Measurements from ENCODE around the gene BAX.

The BAX gene

GRCh38 chr19:48928164-48929025 lies 26.3 kb upstream of the BAX start:
- no peak for DNase-seq (ENCODE audit: low spot score)

- DNase-seq (ENCODE audit: low spot score): peak; percentile 89
Observed at GRCh38 chr19:48933382-48933932, 21.2 kb upstream of the BAX start, which contains the start of gene DHDH. Gene DHDH, plus strand, starts transcription at chr19:48933699. Its CDS starts 23 bp downstream, at chr19:48933722.

GRCh38 chr19:48934837-48935236 lies 19.8 kb upstream of the BAX start:
- DNase-seq (ENCODE audit: low spot score): no peak

GRCh38 chr19:48935864-48936263 lies 18.8 kb upstream of the BAX start:
- DNase-seq (ENCODE audit: low spot score): no peak

- no peak for DNase-seq (ENCODE audit: low spot score)
Observed at GRCh38 chr19:48938256-48938655, 16.4 kb upstream of the BAX start.

- DNase-seq (ENCODE audit: low spot score): no peak
Observed at GRCh38 chr19:48940902-48941301, 13.8 kb upstream of the BAX start.

GRCh38 chr19:48943081-48943480 lies 11.6 kb upstream of the BAX start:
- DNase-seq (ENCODE audit: low spot score): no peak

GRCh38 chr19:48945415-48945814 lies 9.3 kb upstream of the BAX start:
- DNase-seq (ENCODE audit: low spot score): no peak

- no peak for DNase-seq (ENCODE audit: low spot score)
Observed at GRCh38 chr19:48945817-48946216, 8.9 kb upstream of the BAX start.

GRCh38 chr19:48946463-48947257 lies 8.0 kb upstream of the BAX start:
- no peak for DNase-seq (ENCODE audit: low spot score)

- DNase-seq (ENCODE audit: low spot score): no peak
Observed at GRCh38 chr19:48947258-48947542, 7.5 kb upstream of the BAX start.

GRCh38 chr19:48950159-48950558 lies 4.5 kb upstream of the BAX start:
- DNase-seq (ENCODE audit: low spot score): no peak

GRCh38 chr19:48950830-48951519 lies 3.7 kb upstream of the BAX start:
- no peak for DNase-seq (ENCODE audit: low spot score)

GRCh38 chr19:48953141-48953540 lies 1.5 kb upstream of the BAX start:
- DNase-seq (ENCODE audit: low spot score): no peak

GRCh38 chr19:48953990-48954594 lies 583 bp upstream of the BAX start:
- no peak for DNase-seq (ENCODE audit: low spot score)

GRCh38 chr19:48955308-48955958 lies 758 bp downstream of the BAX start:
- DNase-seq (ENCODE audit: low spot score): no peak

GRCh38 chr19:48958006-48958405 lies 3.3 kb downstream of the BAX start:
- DNase-seq (ENCODE audit: low spot score): no peak

- DNase-seq (ENCODE audit: low spot score): no peak
Observed at GRCh38 chr19:48959341-48960239, 4.9 kb downstream of the BAX start.

GRCh38 chr19:48961051-48961649 lies 6.5 kb downstream of the BAX start:
- DNase-seq (ENCODE audit: low spot score): no peak

- DNase-seq (ENCODE audit: low spot score): no peak
Observed at GRCh38 chr19:48961673-48962028, 7.0 kb downstream of the BAX start.
